ENCODE measurements around the gene ARL15. TPM values are rescaled to one million over a fixed set of nuclear protein-coding genes. Genes with fewer than 3 reads are reported as not detected.

ARL15 gene
- total RNA-seq, 3 donors from 2014 or later, result 29.0 to 65.0 (median 42.9) TPM

GRCh38 chr5:54040018-54040417 lies 270.4 kb downstream of the ARL15 start:
- Histone ChIP-seq H3K4me1 (no peaks in the 10 kb centered on the region), H3K27ac (no peak overlapping the region), H3K4me3 (no peak overlapping the region), H3K36me3 (no peaks in the 10 kb centered on the region), H3K27me3 (no peaks in the 10 kb centered on the region), H3K9me3 (no peaks in the 10 kb centered on the region)
- TF ChIP-seq CTCF (IDR thresholded peaks at IDR 0.05) (no peak), POLR2A (IDR thresholded peaks at IDR 0.05) (no peak), POLR2AphosphoS5 (IDR thresholded peaks at IDR 0.05) (no peak)
- no peak for DNase-seq (ENCODE audit: low spot score in 2 of 2)
- intact Hi-C loops (cut with DNase I; ENCODE audit: low total_unique reads), result no loop called here

GRCh38 chr5:54037205-54037604 lies 273.2 kb downstream of the ARL15 start:
- Histone ChIP-seq H3K36me3 (no peaks in the 10 kb centered on the region), H3K4me1 (no peaks in the 10 kb centered on the region), H3K9me3 (no peaks in the 10 kb centered on the region), H3K27me3 (no peaks in the 10 kb centered on the region), H3K27ac (no peak overlapping the region), H3K4me3 (no peak overlapping the region)
- intact Hi-C loops (cut with DNase I; ENCODE audit: low total_unique reads), result no loop called here
- DNase-seq (ENCODE audit: low spot score in 2 of 2), result no peak
- TF ChIP-seq POLR2AphosphoS5 (IDR thresholded peaks at IDR 0.05) (no peak), CTCF (IDR thresholded peaks at IDR 0.05) (no peak), POLR2A (IDR thresholded peaks at IDR 0.05) (no peak)

- no peaks in the 10 kb centered on the region for H3K9me3 ChIP-seq
- no peak for DNase-seq (ENCODE audit: low spot score in 2 of 2)
- no peak overlapping the region for H3K4me3 ChIP-seq
- H3K27me3 ChIP-seq, result no peaks in the 10 kb centered on the region
- no peaks in the 10 kb centered on the region for H3K36me3 ChIP-seq
- H3K4me1 ChIP-seq, result no peaks in the 10 kb centered on the region
- TF ChIP-seq POLR2AphosphoS5 (IDR thresholded peaks at IDR 0.05), result no peak
- no peak for TF ChIP-seq POLR2A (IDR thresholded peaks at IDR 0.05)
- TF ChIP-seq CTCF (IDR thresholded peaks at IDR 0.05), result no peak
- no peak overlapping the region for H3K27ac ChIP-seq
- intact Hi-C loops (cut with DNase I; ENCODE audit: low total_unique reads), result no loop called here
Observed at GRCh38 chr5:54030981-54031380, 279.4 kb downstream of the ARL15 start.

- no peaks in the 10 kb centered on the region for H3K27me3 ChIP-seq
- no peak overlapping the region for H3K27ac ChIP-seq
- H3K9me3 ChIP-seq, result no peaks in the 10 kb centered on the region
- no peak overlapping the region for H3K4me3 ChIP-seq
- intact Hi-C loops (cut with DNase I; ENCODE audit: low total_unique reads), result no loop called here
- DNase-seq (ENCODE audit: low spot score in 2 of 2), result no peak
- H3K4me1 ChIP-seq, result no peaks in the 10 kb centered on the region
- TF ChIP-seq CTCF (IDR thresholded peaks at IDR 0.05), result no peak
- no peak for TF ChIP-seq POLR2A (IDR thresholded peaks at IDR 0.05)
- TF ChIP-seq POLR2AphosphoS5 (IDR thresholded peaks at IDR 0.05), result no peak
- H3K36me3 ChIP-seq, result no peaks in the 10 kb centered on the region
Observed at GRCh38 chr5:54024466-54024865, 285.9 kb downstream of the ARL15 start.

- intact Hi-C loops (cut with DNase I; ENCODE audit: low total_unique reads), result no loop called here
- H3K4me3 ChIP-seq, result no peak overlapping the region
- TF ChIP-seq POLR2A (IDR thresholded peaks at IDR 0.05) (no peak), CTCF (IDR thresholded peaks at IDR 0.05) (no peak), POLR2AphosphoS5 (IDR thresholded peaks at IDR 0.05) (no peak)
- no peak overlapping the region for H3K27ac ChIP-seq
- no peaks in the 10 kb centered on the region for H3K4me1 ChIP-seq
- H3K27me3 ChIP-seq, result no peaks in the 10 kb centered on the region
- no peaks in the 10 kb centered on the region for H3K36me3 ChIP-seq
- no peaks in the 10 kb centered on the region for H3K9me3 ChIP-seq
- DNase-seq (ENCODE audit: low spot score in 2 of 2), result no peak
Observed at GRCh38 chr5:54022223-54022622, 288.1 kb downstream of the ARL15 start.

All from breast epithelium (tissue), 4 donors.